ENCODE data around the gene EPB41. TPM values are rescaled to one million over a fixed set of nuclear protein-coding genes. Genes with fewer than 3 reads are reported as not detected.
"Not testable (repeated sequence)": the region's sequence is repeated elsewhere in the genome, so short reads cannot be mapped to it uniquely, and the experiment has no call there.

Gene EPB41
- total RNA-seq, 2 experiments from 2014 or later = 70.3 to 79.4 TPM

- POLR2A ChIA-PET = no interaction called here
- CTCF ChIA-PET = interaction anchor here (0.9 kb wide), 1 partner anchor 126 kb away, joined by 3 read pairs; no protein-coding TSS in a partner anchor
Observed at GRCh38 chr1:29002792-29003191, 88.4 kb downstream of the EPB41 start.

- ChIA-PET CTCF (no interaction called here), POLR2A (no interaction called here)
Observed at GRCh38 chr1:29004288-29004687, 89.9 kb downstream of the EPB41 start.

GRCh38 chr1:29004798-29005197, 90.4 kb downstream of the EPB41 start:
- POLR2A ChIA-PET = interaction anchor here (0.6 kb wide), 1 partner anchor 17 kb away, joined by 6 read pairs; no protein-coding TSS in a partner anchor
- CTCF ChIA-PET = no interaction called here

GRCh38 chr1:29011775-29012174, 97.4 kb downstream of the EPB41 start:
- CTCF ChIA-PET = interaction anchor here (0.7 kb wide), 1 partner anchor 130 kb away, joined by 3 read pairs; no protein-coding TSS in a partner anchor
- POLR2A ChIA-PET = no interaction called here

GRCh38 chr1:29017235-29017634, 102.9 kb downstream of the EPB41 start:
- CTCF ChIA-PET = no interaction called here
- POLR2A ChIA-PET = no interaction called here

- ChIA-PET CTCF (interaction anchor here (0.6 kb wide), 2 partner anchors 32 to 109 kb away, joined by 3 read pairs; no protein-coding TSS in a partner anchor), POLR2A (no interaction called here)
Observed at GRCh38 chr1:29017975-29018712, 103.8 kb downstream of the EPB41 start.

- ChIA-PET POLR2A (no interaction called here), CTCF (no interaction called here)
Observed at GRCh38 chr1:29022620-29023019, 108.3 kb downstream of the EPB41 start.

GRCh38 chr1:29029667-29030066, 115.3 kb downstream of the EPB41 start:
- ChIA-PET POLR2A (no interaction called here), CTCF (interaction anchor here (9.8 kb wide), 1 partner anchor 149 kb away, joined by 144 read pairs; no protein-coding TSS in a partner anchor)

GRCh38 chr1:29032841-29033240, 118.5 kb downstream of the EPB41 start:
- ChIA-PET CTCF (interaction anchor here (0.6 to 9.8 kb wide), 7 partner anchors 11 to 153 kb away, joined by 3 to 144 read pairs (median 6); no protein-coding TSS in a partner anchor), POLR2A (no interaction called here)

- CTCF ChIA-PET = interaction anchor here (0.6 to 9.8 kb wide), 15 partner anchors 9 to 251 kb away, joined by 3 to 144 read pairs (median 4); no protein-coding TSS in a partner anchor
- POLR2A ChIA-PET = no interaction called here
Observed at GRCh38 chr1:29033829-29034466, 119.6 kb downstream of the EPB41 start.

GRCh38 chr1:29043274-29043965, 129.1 kb downstream of the EPB41 start:
- CTCF ChIA-PET = interaction anchor here (3.3 kb wide), 1 partner anchor 10 kb away, joined by 12 read pairs; no protein-coding TSS in a partner anchor
- POLR2A ChIA-PET = no interaction called here

GRCh38 chr1:29044010-29044409, 129.6 kb downstream of the EPB41 start:
- ChIA-PET CTCF (interaction anchor here (3.3 kb wide), 1 partner anchor 11 kb away, joined by 12 read pairs; no protein-coding TSS in a partner anchor), POLR2A (no interaction called here)

- POLR2A ChIA-PET, CTCF ChIA-PET: not testable (repeated sequence)
Observed at GRCh38 chr1:29045663-29046062, 131.3 kb downstream of the EPB41 start.

- ChIA-PET CTCF (no interaction called here), POLR2A (no interaction called here)
Observed at GRCh38 chr1:29047142-29047541, 132.8 kb downstream of the EPB41 start.

- POLR2A ChIA-PET = no interaction called here
- CTCF ChIA-PET = interaction anchor here (0.6 to 1.0 kb wide), 3 partner anchors 32 to 1333 kb away, joined by 3 to 4 read pairs (median 4); no protein-coding TSS in a partner anchor
Observed at GRCh38 chr1:29050166-29050565, 135.8 kb downstream of the EPB41 start.

- CTCF ChIA-PET = no interaction called here
- POLR2A ChIA-PET = no interaction called here
Observed at GRCh38 chr1:29052100-29052499, 137.7 kb downstream of the EPB41 start.

GRCh38 chr1:29052941-29053340, 138.6 kb downstream of the EPB41 start:
- ChIA-PET POLR2A (no interaction called here), CTCF (no interaction called here)

GRCh38 chr1:29055160-29055559, 140.8 kb downstream of the EPB41 start:
- CTCF ChIA-PET = interaction anchor here (0.7 kb wide), 1 partner anchor 23 kb away, joined by 3 read pairs; no protein-coding TSS in a partner anchor

GRCh38 chr1:29056256-29056655, 141.9 kb downstream of the EPB41 start:
- ChIA-PET POLR2A (no interaction called here), CTCF (interaction anchor here (1.0 kb wide), 1 partner anchor 174 kb away, joined by 4 read pairs; no protein-coding TSS in a partner anchor)

More at GRCh38 chr1:29055160-29055559, 140.8 kb downstream of the EPB41 start:
- POLR2A ChIA-PET = no interaction called here

GRCh38 chr1:29057700-29058099, 143.3 kb downstream of the EPB41 start:
- POLR2A ChIA-PET = no interaction called here
- CTCF ChIA-PET = no interaction called here
